Effector memory CD8-positive, alpha-beta T cell (primary cell): ENCODE measurements around the gene TFPT.

ENCODE experiments used
- ATAC-seq: fragments of 150-1000 bp; cut with Tn5 transposase; replicated peaks from 2 replicates; pipeline ENCODE4 v1.10.0; 2021; ENCODE audit warnings: mild to moderate bottlenecking, moderate library complexity
- DNase-seq, 3 experiments: peaks; one replicate each; pipeline ENCODE4 v3.0.0; 2021
- H3K27ac Mint-ChIP-seq, 2 donors: one replicate each; pipeline ENCODE4 v1.8.0; 2022; ENCODE audit warnings: mild to moderate bottlenecking in 2 of 2, mixed read lengths in 2 of 2, moderate library complexity in 2 of 2
- H3K27me3 Mint-ChIP-seq, 2 donors: one replicate each; pipeline ENCODE4 v1.8.0; 2022; ENCODE audit warnings: mixed read lengths in 2 of 2
- H3K36me3 Mint-ChIP-seq: one replicate; pipeline ENCODE4 v1.8.0; 2022; ENCODE audit warnings: mild to moderate bottlenecking, moderate library complexity, mixed read lengths; ENCODE audit not compliant: insufficient read depth
- H3K4me1 Mint-ChIP-seq, 2 donors: one replicate each; pipeline ENCODE4 v1.8.0; 2022; ENCODE audit warnings: low read depth in 2 of 2, mixed read lengths in 2 of 2
- H3K4me3 Mint-ChIP-seq, 2 donors: one replicate each; pipeline ENCODE4 v1.8.0; 2022; ENCODE audit warnings: mild to moderate bottlenecking in 2 of 2, mixed read lengths in 2 of 2, moderate library complexity in 2 of 2
- H3K9me3 Mint-ChIP-seq, 2 donors: one replicate each; pipeline ENCODE4 v1.8.0; 2022; ENCODE audit warnings: mixed read lengths in 2 of 2

TFPT gene

DNA sequence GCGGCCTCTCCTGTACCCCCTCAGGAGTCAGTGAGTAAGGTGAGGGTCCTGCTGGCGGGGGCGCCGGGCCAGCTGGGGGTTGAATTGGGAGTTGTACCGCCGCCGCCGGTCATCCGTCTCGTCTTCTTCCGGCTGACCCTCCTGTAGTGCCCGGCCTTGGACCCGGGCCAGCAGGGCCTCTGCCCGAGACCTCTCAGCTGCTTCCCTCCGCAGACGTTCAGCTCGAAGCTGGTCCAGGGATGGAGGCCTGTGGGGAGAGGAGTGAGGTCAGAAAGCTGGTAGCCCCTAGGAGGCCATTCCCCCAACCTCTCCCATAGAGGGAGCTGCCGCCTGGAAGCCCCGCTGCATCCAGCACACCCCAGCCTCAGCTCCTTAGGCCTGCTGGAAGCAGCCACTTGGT, 40.2 kb upstream of the TFPT start:
- ATAC-seq: no peak
- Mint-ChIP-seq H3K36me3 (peaks cover 66% of the 10 kb centered on the region), H3K9me3 (no peaks in the 10 kb centered on the region), H3K27me3 (no peaks in the 10 kb centered on the region), H3K27ac (peak overlapping the region; percentile 44 to 87), H3K4me3 (no peak overlapping the region), H3K4me1 (peaks cover 40% of the 10 kb centered on the region in 2 donors)
- no peak for DNase-seq

GRCh38 chr19:54154603-54155345, 39.3 kb upstream of the TFPT start:
- peak; percentile 4 for ATAC-seq
- no peaks in the 10 kb centered on the region for H3K9me3 Mint-ChIP-seq
- H3K4me3 Mint-ChIP-seq: peak overlapping the region; percentile 17 to 27
- peak overlapping the region in 1 of 2 donors; percentile 41 for H3K27ac Mint-ChIP-seq
- H3K36me3 Mint-ChIP-seq: peaks cover 66% of the 10 kb centered on the region
- peak; percentile 25 to 28 (median 26) for DNase-seq
- H3K4me1 Mint-ChIP-seq: peaks cover 32 to 36% of the 10 kb centered on the region in 2 donors
- no peaks in the 10 kb centered on the region for H3K27me3 Mint-ChIP-seq

DNA sequence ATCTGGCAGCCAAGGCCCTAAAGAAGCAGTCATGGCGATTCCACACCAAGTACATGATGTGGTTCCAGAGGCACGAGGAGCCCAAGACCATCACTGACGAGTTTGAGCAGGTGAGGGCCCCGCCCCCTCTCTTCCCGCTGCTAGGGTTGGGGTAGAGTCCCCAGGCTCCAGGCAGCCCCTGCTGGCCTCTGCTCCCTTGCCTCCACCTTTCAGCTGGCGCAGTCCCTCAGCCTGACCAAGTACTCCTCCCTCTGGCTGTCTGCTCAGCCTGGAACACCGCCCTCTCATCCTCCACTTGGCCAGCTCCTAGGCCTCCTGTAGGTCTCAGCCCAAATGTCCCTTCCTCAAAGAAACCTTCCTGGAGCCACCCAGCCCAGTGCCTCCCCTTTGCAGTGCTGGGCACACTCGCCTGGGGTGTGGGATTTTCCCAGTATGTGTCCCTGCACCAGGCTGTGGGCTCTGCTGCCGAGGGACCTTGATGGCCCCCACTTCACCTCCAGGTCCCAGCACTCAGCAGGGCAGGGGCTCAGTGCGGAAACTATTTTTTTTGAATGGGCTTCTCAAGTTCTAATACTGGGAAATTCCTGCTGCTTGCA, 38.4 kb upstream of the TFPT start:
- Mint-ChIP-seq H3K27ac (peak overlapping the region in 1 of 2 donors; percentile 41), H3K27me3 (no peaks in the 10 kb centered on the region), H3K4me3 (no peak overlapping the region), H3K4me1 (peaks cover 29 to 32% of the 10 kb centered on the region in 2 donors), H3K9me3 (no peaks in the 10 kb centered on the region), H3K36me3 (peaks cover 69% of the 10 kb centered on the region)
- DNase-seq: no peak
- ATAC-seq: no peak

DNA sequence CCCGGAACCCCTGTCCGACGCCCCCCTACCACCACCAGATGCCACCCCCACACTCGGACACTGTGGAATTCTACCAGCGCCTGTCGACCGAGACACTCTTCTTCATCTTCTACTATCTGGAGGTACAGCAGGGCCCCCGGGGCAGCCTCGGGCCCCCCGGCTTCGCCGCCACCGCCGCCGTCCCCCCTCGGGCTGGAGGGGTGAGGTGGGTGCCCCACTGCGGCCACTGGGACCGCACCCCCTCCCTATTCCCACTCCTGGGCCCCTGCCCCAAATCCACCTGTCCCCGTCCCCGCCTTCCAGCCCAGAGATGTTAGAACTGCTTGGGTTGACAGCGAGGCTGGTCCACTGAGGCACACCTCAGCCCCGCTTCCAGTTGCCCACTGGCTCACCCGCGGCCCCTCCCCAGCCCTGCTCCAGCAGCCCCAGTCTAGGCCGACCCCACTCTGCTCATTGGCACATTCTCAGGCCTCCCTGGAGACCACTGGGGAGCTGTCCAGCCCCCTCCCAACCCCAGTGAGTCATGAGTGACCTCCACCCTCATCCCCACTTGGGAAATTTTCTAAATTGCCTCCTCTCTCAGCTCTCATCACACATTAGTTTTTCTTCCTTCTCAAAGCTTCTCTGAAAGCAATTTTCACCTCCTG, 37.5 kb upstream of the TFPT start:
- H3K4me3 Mint-ChIP-seq: no peak overlapping the region
- ATAC-seq: no peak
- peak overlapping the region in 1 of 2 donors; percentile 41 for H3K27ac Mint-ChIP-seq

DNA sequence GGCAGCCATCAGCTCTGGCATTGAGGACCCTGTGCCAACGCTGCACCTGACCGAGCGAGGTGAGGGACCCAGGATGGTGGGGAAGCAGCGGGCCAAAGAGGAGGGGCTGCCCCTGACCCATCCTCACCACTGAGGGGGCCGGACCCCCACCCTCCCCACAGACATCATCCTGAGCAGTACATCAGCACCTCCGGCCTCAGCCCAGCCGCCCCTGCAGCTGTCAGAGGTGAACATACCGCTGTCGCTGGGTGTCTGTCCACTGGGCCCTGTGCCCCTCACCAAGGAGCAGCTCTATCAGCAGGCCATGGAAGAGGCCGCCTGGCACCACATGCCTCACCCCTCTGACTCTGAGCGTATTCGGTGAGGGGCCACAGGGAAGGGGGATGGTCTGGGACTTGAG, 36.8 kb upstream of the TFPT start:
- no peak overlapping the region for H3K4me3 Mint-ChIP-seq
- H3K27ac Mint-ChIP-seq: peak overlapping the region in 1 of 2 donors; percentile 41
- ATAC-seq: no peak
- H3K9me3 Mint-ChIP-seq: no peaks in the 10 kb centered on the region
- peaks cover 21 to 23% of the 10 kb centered on the region in 2 donors for H3K4me1 Mint-ChIP-seq
- DNase-seq: no peak
- peaks cover 63% of the 10 kb centered on the region for H3K36me3 Mint-ChIP-seq
- H3K27me3 Mint-ChIP-seq: no peaks in the 10 kb centered on the region

More for the DNA sequence above, 37.5 kb upstream of the TFPT start:
- no peaks in the 10 kb centered on the region for H3K9me3 Mint-ChIP-seq
- peaks cover 65% of the 10 kb centered on the region for H3K36me3 Mint-ChIP-seq
- H3K27me3 Mint-ChIP-seq: no peaks in the 10 kb centered on the region
- peaks cover 21 to 24% of the 10 kb centered on the region in 2 donors for H3K4me1 Mint-ChIP-seq
- no peak for DNase-seq

- Mint-ChIP-seq H3K9me3 (no peaks in the 10 kb centered on the region), H3K27me3 (no peaks in the 10 kb centered on the region), H3K36me3 (peaks cover 60% of the 10 kb centered on the region), H3K27ac (peak overlapping the region in 1 of 2 donors; percentile 84), H3K4me3 (no peak overlapping the region), H3K4me1 (peaks cover 16 to 18% of the 10 kb centered on the region in 2 donors)
- ATAC-seq: no peak
- no peak for DNase-seq
These were observed 36.0 kb upstream of the TFPT start for GRCh38 chr19:54151362-54152035.

GRCh38 chr19:54149021-54149812, 33.8 kb upstream of the TFPT start:
- Mint-ChIP-seq H3K27me3 (no peaks in the 10 kb centered on the region), H3K27ac (peak overlapping the region; percentile 33 to 78), H3K4me3 (no peak overlapping the region)

DNA sequence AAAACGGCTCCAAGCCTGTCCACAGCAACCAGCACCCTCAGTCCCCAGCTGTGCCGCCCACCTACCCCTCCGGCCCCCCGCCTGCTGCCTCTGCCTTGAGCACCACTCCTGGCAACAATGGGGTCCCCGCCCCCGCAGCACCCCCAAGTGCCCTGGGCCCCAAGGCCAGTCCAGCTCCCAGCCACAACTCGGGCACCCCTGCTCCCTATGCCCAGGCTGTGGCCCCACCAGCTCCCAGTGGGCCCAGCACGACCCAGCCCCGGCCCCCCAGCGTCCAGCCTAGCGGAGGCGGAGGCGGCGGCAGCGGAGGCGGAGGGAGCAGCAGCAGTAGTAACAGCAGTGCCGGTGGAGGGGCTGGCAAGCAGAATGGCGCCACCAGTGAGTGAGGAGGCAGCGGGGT, 32.7 kb upstream of the TFPT start:
- peak overlapping the region; percentile 35 to 78 for H3K27ac Mint-ChIP-seq
- no peak overlapping the region for H3K4me3 Mint-ChIP-seq
- H3K27me3 Mint-ChIP-seq: no peaks in the 10 kb centered on the region
- H3K9me3 Mint-ChIP-seq: no peaks in the 10 kb centered on the region
- no peak for DNase-seq
- H3K36me3 Mint-ChIP-seq: peaks cover 54% of the 10 kb centered on the region
- peaks cover 7 to 8% of the 10 kb centered on the region in 2 donors for H3K4me1 Mint-ChIP-seq
- ATAC-seq: no peak

More at GRCh38 chr19:54149021-54149812, 33.8 kb upstream of the TFPT start:
- no peaks in the 10 kb centered on the region for H3K9me3 Mint-ChIP-seq
- peaks cover 7 to 12% of the 10 kb centered on the region in 2 donors for H3K4me1 Mint-ChIP-seq
- DNase-seq (no peak), ATAC-seq (no peak)
- peaks cover 54% of the 10 kb centered on the region for H3K36me3 Mint-ChIP-seq

- ATAC-seq (no peak), DNase-seq (no peak)
- Mint-ChIP-seq H3K4me1 (peaks cover 7% of the 10 kb centered on the region in 2 donors), H3K9me3 (no peaks in the 10 kb centered on the region), H3K27ac (peak overlapping the region in 1 of 2 donors; percentile 35), H3K4me3 (no peak overlapping the region), H3K27me3 (no peaks in the 10 kb centered on the region), H3K36me3 (peaks cover 57% of the 10 kb centered on the region)
These were observed 32.2 kb upstream of the TFPT start for GRCh38 chr19:54147676-54148075.

DNA sequence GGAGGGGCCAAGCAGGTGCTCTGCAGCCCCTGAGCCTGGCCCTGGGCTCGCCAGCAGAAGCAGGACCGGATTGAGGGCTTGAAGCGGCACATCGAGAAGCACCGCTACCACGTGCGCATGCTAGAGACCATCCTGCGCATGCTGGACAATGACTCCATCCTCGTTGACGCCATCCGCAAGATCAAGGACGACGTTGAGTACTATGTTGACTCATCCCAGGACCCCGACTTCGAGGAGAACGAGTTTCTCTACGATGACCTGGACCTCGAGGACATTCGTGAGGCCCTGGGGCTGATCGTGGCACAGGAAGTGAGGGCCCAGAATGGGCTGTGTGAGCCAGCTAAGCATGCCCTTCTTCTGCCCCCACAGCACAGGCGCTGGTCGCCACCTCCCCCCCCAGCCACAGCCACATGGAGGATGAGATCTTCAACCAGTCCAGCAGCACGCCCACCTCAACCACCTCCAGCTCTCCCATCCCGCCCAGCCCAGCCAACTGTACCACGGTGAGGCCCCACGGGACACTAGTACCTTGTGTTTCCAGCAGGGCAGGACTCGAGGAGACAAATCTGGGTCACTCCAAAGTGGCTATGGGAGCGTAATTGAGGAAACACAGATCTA, 30.2 kb upstream of the TFPT start:
- DNase-seq (no peak), ATAC-seq (no peak)
- H3K27me3 Mint-ChIP-seq: no peaks in the 10 kb centered on the region
- H3K9me3 Mint-ChIP-seq: no peaks in the 10 kb centered on the region
- H3K4me1 Mint-ChIP-seq: peaks cover 15 to 18% of the 10 kb centered on the region in 2 donors
- peaks cover 58% of the 10 kb centered on the region for H3K36me3 Mint-ChIP-seq
- H3K27ac Mint-ChIP-seq: no peak overlapping the region
- H3K4me3 Mint-ChIP-seq: no peak overlapping the region

- H3K36me3 Mint-ChIP-seq: peaks cover 60% of the 10 kb centered on the region
- no peaks in the 10 kb centered on the region for H3K27me3 Mint-ChIP-seq
- ATAC-seq: no peak
- peak overlapping the region in 1 of 2 donors; percentile 79 for H3K27ac Mint-ChIP-seq
- H3K4me3 Mint-ChIP-seq: no peak overlapping the region
- no peak for DNase-seq
- H3K9me3 Mint-ChIP-seq: no peaks in the 10 kb centered on the region
- peaks cover 32 to 38% of the 10 kb centered on the region in 2 donors for H3K4me1 Mint-ChIP-seq
These were observed 26.8 kb upstream of the TFPT start for GRCh38 chr19:54142166-54142780.

DNA sequence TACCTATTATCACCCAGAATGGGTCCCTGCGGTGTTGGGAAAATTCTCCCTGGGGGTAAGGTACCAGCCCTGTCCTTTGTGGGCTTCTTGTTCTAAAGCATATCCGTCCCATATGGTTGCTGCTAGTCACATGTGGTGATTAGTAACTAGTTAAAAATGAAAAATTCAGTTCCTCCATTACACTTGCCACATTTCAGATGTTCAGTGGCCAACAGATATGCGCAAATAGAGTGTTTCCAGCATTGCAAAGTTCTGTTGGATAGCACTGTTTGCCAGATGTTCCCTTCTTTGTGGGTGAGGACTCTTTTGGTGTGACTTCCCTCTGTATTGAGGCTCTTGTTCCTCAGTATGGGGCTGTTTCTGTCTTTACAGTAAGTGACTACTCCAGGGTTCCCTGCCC, 25.9 kb upstream of the TFPT start:
- DNase-seq: no peak
- Mint-ChIP-seq H3K9me3 (no peaks in the 10 kb centered on the region), H3K27me3 (no peaks in the 10 kb centered on the region), H3K27ac (peak overlapping the region; percentile 79 to 89), H3K36me3 (peaks cover 58% of the 10 kb centered on the region), H3K4me3 (no peak overlapping the region), H3K4me1 (peaks cover 37 to 44% of the 10 kb centered on the region in 2 donors)
- ATAC-seq: no peak
